ENCODE measurements around the gene LGALS4. TPM values are rescaled to one million over a fixed set of nuclear protein-coding genes. Genes with fewer than 3 reads are reported as not detected.
A peak's percentile ranks its signal among the peaks of the same experiment; 100 is the strongest.
"Not testable (repeated sequence)": the region's sequence is repeated elsewhere in the genome, so short reads cannot be mapped to it uniquely, and the experiment has no call there.

The LGALS4 gene
- total RNA-seq, 1 donor from 2014 or later, result not detected

- DNase-seq (ENCODE audit: low read depth in 2 of 2), result no peak
Observed at GRCh38 chr19:38796154-38796553, 16.6 kb downstream of the LGALS4 start.

GRCh38 chr19:38795549-38795948, 17.2 kb downstream of the LGALS4 start:
- no peak for DNase-seq (ENCODE audit: low read depth in 2 of 2)

- no peak for DNase-seq (ENCODE audit: low read depth in 2 of 2)
Observed at GRCh38 chr19:38793671-38794070, 19.1 kb downstream of the LGALS4 start.

GRCh38 chr19:38793177-38793576, 19.6 kb downstream of the LGALS4 start:
- peak; percentile 43 to 62 for DNase-seq (ENCODE audit: low read depth in 2 of 2)

- peak; percentile 30 to 48 for DNase-seq (ENCODE audit: low read depth in 2 of 2)
Observed at GRCh38 chr19:38792250-38793111, 20.3 kb downstream of the LGALS4 start.

GRCh38 chr19:38791451-38792064, 21.2 kb downstream of the LGALS4 start:
- not testable (repeated sequence) for DNase-seq (ENCODE audit: low read depth in 2 of 2)

- not testable (repeated sequence) for DNase-seq (ENCODE audit: low read depth in 2 of 2)
Observed at GRCh38 chr19:38790507-38791403, 22.0 kb downstream of the LGALS4 start.

- no peak for DNase-seq (ENCODE audit: low read depth in 2 of 2)
Observed at GRCh38 chr19:38788478-38789243, 24.1 kb downstream of the LGALS4 start, which contains the start of gene LGALS7B. Gene LGALS7B, plus strand, starts transcription at chr19:38789200. Its CDS starts 27 bp downstream, at chr19:38789227.

GRCh38 chr19:38786572-38787265, 26.0 kb downstream of the LGALS4 start:
- DNase-seq (ENCODE audit: low read depth in 2 of 2), result no peak

- not testable (repeated sequence) for DNase-seq (ENCODE audit: low read depth in 2 of 2)
Observed at GRCh38 chr19:38786061-38786460, 26.7 kb downstream of the LGALS4 start.

GRCh38 chr19:38785187-38785699, 27.5 kb downstream of the LGALS4 start:
- DNase-seq (ENCODE audit: low read depth in 2 of 2), result no peak

- no peak for DNase-seq (ENCODE audit: low read depth in 2 of 2)
Observed at GRCh38 chr19:38784224-38784623, 28.5 kb downstream of the LGALS4 start.

GRCh38 chr19:38782212-38782611, 30.5 kb downstream of the LGALS4 start:
- DNase-seq (ENCODE audit: low read depth in 2 of 2), result not testable (repeated sequence)

GRCh38 chr19:38781058-38781457, 31.7 kb downstream of the LGALS4 start:
- DNase-seq (ENCODE audit: low read depth in 2 of 2), result no peak

GRCh38 chr19:38780443-38780842, 32.3 kb downstream of the LGALS4 start:
- DNase-seq (ENCODE audit: low read depth in 2 of 2), result no peak

- DNase-seq (ENCODE audit: low read depth in 2 of 2), result no peak
Observed at GRCh38 chr19:38778733-38779132, 34.0 kb downstream of the LGALS4 start.

- no peak for DNase-seq (ENCODE audit: low read depth in 2 of 2)
Observed at GRCh38 chr19:38774181-38774950, 38.4 kb downstream of the LGALS4 start.

GRCh38 chr19:38773469-38774177, 39.1 kb downstream of the LGALS4 start, which contains the start of gene LGALS7:
Gene LGALS7, minus strand, starts transcription at chr19:38773517. Its CDS starts 25 bp downstream, at chr19:38773492.
- DNase-seq (ENCODE audit: low read depth in 2 of 2), result no peak
